Skeletal muscle satellite cell (primary cell): Measurements from ENCODE around the gene ZNF296. TPM values are rescaled to one million over a fixed set of nuclear protein-coding genes. Genes with fewer than 3 reads are reported as not detected.
"Not testable (repeated sequence)": the region's sequence is repeated elsewhere in the genome, so short reads cannot be mapped to it uniquely, and the experiment has no call there.

Experiments
- H3K27me3 ChIP-seq: 2 replicates; pipeline ENCODE4 v1.7.0; 2013; ENCODE audit warnings: low read length; ENCODE audit not compliant: control insufficient read depth, insufficient read depth
- H3K36me3 ChIP-seq: 2 replicates; pipeline ENCODE4 v1.7.0; 2013; ENCODE audit warnings: mild to moderate bottlenecking, control low read depth, low read length; ENCODE audit not compliant: insufficient read depth
- H3K4me1 ChIP-seq: 2 replicates; pipeline ENCODE4 v1.7.0; 2013; ENCODE audit warnings: low read length; ENCODE audit not compliant: control insufficient read depth, insufficient read depth
- H3K4me2 ChIP-seq: 2 replicates; pipeline ENCODE4 v1.7.0; 2013; ENCODE audit warnings: mild to moderate bottlenecking, low read length
- H3K4me3 ChIP-seq: 2 replicates; pipeline ENCODE4 v1.7.0; 2013; ENCODE audit warnings: low read length
- H3K9ac ChIP-seq: 2 replicates; pipeline ENCODE4 v1.7.0; 2013; ENCODE audit warnings: mild to moderate bottlenecking, low read depth, low read length, moderate library complexity
- H3K9me3 ChIP-seq: replicated peaks from 2 replicates; pipeline ENCODE4 v1.7.0; 2013; ENCODE audit warnings: mild to moderate bottlenecking, control low read depth, low read length
- total RNA-seq: library from RNA; depleted of rRNA; stranded (reverse); fragments of >200 nt; gene quantifications from 2 replicates; pipeline ENCODE4 v1.2.3, GENCODE V29; 2012; rRNA removed

The ZNF296 gene
- total RNA-seq, result 0.44 TPM in 1 of 2 replicates, not detected in the other

DNA sequence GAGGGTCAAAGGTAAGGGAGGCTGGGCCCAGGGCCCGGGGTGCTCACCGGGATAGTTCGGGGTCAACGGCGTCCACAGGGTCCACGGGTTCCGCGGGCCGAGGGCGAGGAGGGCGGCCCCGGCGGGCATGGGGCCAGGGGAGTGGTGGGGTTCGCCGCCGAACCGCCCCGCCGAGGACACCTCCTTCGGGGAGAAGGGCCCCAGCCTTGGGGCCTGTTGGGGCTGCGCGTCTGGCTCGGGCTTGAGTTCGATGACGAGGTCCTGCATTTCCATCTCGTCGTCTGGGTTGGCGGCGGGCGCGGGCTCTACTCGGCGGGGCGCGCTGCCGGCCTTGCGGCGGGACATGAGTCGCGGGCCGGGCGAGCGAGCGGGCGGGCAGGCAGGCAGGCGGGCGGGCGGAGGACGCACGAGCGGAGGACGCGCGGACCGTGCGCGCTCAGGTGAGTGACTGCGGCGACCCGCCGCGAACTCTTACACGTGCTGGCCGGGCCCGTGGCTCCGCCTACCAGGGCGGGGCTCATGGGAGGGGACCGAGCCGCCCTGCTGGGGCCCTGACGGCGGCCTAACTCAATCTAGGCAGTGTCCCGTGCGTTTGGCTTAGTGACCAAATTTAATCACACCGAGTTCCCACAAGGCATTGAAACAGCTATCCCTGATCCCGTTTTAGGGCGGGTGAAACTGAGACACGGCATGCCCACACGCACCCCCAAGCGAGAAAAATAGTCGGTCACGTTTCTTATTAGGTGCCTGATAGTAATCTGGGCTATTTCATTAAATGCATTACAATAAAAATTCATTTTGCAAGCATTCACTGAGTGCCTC is at the start of gene ZNF296:
TSS of gene ZNF296 (minus strand) at position 450 of the 822 bp plus-strand sequence. CDS start at position 345, 105 bp downstream.
- no peaks in the 10 kb centered on the region for H3K27me3 ChIP-seq
- peaks cover 6% of the 10 kb centered on the region for H3K36me3 ChIP-seq
- H3K9me3 ChIP-seq, result no peaks in the 10 kb centered on the region
- H3K4me2 ChIP-seq, result peak within 1 kb of the TSS; percentile 81
- H3K4me3 ChIP-seq, result peak within 1 kb of the TSS; percentile 56
- peaks cover 21% of the 10 kb centered on the region for H3K4me1 ChIP-seq
- H3K9ac ChIP-seq, result peak within 1 kb of the TSS; percentile 7

DNA sequence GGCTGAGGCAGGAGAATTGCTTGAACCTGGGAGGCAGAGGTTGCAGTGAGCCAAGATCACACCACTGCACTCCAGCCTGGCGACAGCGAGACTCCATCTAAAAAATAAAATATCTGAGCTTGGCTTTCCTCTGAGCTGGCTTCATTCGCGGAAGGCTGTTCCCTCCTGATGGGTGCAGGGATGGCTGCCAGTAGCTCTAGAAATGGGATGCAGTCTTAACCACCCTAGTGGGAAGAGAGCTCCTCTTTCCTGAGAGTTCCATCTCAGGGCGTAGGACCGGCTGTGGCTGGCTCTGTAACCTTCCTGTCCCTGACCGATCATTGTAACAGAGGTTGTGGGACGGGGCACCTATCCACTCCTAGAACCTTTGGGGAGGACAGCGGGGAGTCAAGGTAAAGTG is 49.1 kb upstream of the ZNF296 start:
- Histone ChIP-seq H3K9ac (no peak overlapping the region), H3K9me3 (no peaks in the 10 kb centered on the region), H3K4me2 (no peak overlapping the region), H3K27me3 (no peaks in the 10 kb centered on the region), H3K4me3 (no peak overlapping the region), H3K4me1 (peaks cover 3% of the 10 kb centered on the region), H3K36me3 (no peaks in the 10 kb centered on the region)

DNA sequence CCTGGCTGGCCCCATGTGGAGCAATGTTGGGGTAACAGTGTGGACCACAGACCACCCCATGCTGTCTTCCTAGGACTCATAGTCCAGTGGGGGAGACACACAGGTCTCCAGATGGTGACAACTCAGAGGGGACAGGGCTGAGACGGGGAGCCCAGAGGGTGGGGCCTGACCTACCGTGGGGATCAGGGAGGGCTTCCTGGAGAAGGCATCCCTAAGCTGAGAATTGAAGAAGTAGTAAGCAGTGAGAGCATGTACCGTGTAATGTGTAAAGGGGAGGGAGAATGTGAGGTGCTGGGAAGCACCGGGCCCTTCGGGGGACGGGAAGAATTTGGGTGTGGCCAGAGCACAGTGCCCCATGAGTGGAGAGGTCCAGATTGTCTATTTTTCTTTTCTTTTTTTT is 47.7 kb upstream of the ZNF296 start:
- Histone ChIP-seq H3K4me2 (no peak overlapping the region), H3K36me3 (no peaks in the 10 kb centered on the region), H3K9ac (no peak overlapping the region), H3K27me3 (no peaks in the 10 kb centered on the region), H3K4me3 (no peak overlapping the region), H3K4me1 (no peaks in the 10 kb centered on the region), H3K9me3 (no peaks in the 10 kb centered on the region)

GRCh38 chr19:45123440-45123850 is 47.2 kb upstream of the ZNF296 start:
- Histone ChIP-seq H3K4me2 (no peak overlapping the region), H3K9ac (no peak overlapping the region), H3K27me3 (no peaks in the 10 kb centered on the region), H3K36me3 (no peaks in the 10 kb centered on the region), H3K4me3 (no peak overlapping the region), H3K9me3 (no peaks in the 10 kb centered on the region), H3K4me1 (peaks cover 4% of the 10 kb centered on the region)

- H3K27me3 ChIP-seq, result no peaks in the 10 kb centered on the region
- H3K4me2 ChIP-seq, result no peak overlapping the region
- H3K4me3 ChIP-seq, result no peak overlapping the region
- no peak overlapping the region for H3K9ac ChIP-seq
- H3K9me3 ChIP-seq, result no peaks in the 10 kb centered on the region
- peaks cover 6% of the 10 kb centered on the region for H3K4me1 ChIP-seq
- H3K36me3 ChIP-seq, result no peaks in the 10 kb centered on the region
Measured at GRCh38 chr19:45122832-45123231, 46.6 kb upstream of the ZNF296 start.

DNA sequence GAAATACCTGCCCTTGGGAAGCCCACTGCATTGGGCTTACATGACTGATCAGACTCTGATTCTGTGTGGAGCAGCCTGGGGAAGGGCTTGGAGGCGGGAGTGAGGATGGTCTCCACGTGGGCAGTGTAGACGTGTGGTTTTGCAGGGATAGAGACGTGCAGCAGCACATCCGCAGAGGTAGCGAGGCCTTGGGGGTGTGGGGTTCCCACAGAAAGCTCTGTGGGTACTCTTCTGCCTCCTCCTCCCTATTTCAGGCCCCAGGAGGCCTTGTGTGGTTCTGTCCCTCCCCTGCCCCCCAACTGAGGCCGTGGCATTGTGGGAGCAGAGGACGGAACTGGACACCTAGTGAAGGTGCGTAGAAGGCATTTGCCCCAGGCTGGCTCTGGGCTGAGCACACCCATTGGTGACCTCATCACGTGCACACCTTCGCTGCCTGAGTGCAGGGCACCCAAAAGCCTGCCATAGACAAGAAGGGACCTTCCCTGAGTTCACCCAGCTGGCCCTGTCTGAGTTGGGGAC is 45.6 kb upstream of the ZNF296 start:
- Histone ChIP-seq H3K9ac (no peak overlapping the region), H3K9me3 (no peaks in the 10 kb centered on the region), H3K36me3 (no peaks in the 10 kb centered on the region), H3K27me3 (no peaks in the 10 kb centered on the region), H3K4me1 (peaks cover 16% of the 10 kb centered on the region), H3K4me2 (no peak overlapping the region), H3K4me3 (no peak overlapping the region)

- no peaks in the 10 kb centered on the region for H3K9me3 ChIP-seq
- no peaks in the 10 kb centered on the region for H3K36me3 ChIP-seq
- no peaks in the 10 kb centered on the region for H3K27me3 ChIP-seq
- no peak overlapping the region for H3K9ac ChIP-seq
- peaks cover 25% of the 10 kb centered on the region for H3K4me1 ChIP-seq
- no peak overlapping the region for H3K4me3 ChIP-seq
- H3K4me2 ChIP-seq, result no peak overlapping the region
Measured at GRCh38 chr19:45119582-45119981, 43.3 kb upstream of the ZNF296 start.

- not testable (repeated sequence) for H3K27me3 ChIP-seq, H3K36me3 ChIP-seq, H3K4me3 ChIP-seq, H3K9ac ChIP-seq, H3K9me3 ChIP-seq, H3K4me2 ChIP-seq
- H3K4me1 ChIP-seq, result peaks cover 25% of the 10 kb centered on the region
Measured at GRCh38 chr19:45118591-45119355, 42.5 kb upstream of the ZNF296 start.

DNA sequence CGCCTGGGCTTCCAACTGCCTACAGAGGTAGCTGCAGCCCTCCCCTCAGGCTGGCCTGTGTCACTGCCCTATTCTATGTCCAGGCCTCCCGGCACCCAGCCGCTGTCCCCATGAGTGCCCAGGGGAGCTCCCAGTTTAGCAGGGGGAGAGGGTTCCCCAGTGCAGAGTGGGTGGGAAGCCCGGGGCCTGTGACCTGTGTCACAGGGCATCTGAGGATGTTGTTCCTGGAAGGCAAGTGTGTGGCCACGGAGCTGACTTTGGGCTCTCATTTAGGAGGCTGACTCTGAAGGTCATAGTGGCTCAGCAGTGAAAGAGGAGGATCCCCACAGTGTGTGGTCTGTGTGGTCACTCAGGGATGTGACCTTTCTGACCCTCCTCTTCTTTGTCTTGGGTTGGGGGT is 41.8 kb upstream of the ZNF296 start:
- no peak overlapping the region for H3K4me3 ChIP-seq
- H3K36me3 ChIP-seq, result no peaks in the 10 kb centered on the region
- no peak overlapping the region for H3K9ac ChIP-seq
- H3K4me2 ChIP-seq, result no peak overlapping the region
- peaks cover 25% of the 10 kb centered on the region for H3K4me1 ChIP-seq
- H3K9me3 ChIP-seq, result no peaks in the 10 kb centered on the region
- H3K27me3 ChIP-seq, result no peaks in the 10 kb centered on the region

DNA sequence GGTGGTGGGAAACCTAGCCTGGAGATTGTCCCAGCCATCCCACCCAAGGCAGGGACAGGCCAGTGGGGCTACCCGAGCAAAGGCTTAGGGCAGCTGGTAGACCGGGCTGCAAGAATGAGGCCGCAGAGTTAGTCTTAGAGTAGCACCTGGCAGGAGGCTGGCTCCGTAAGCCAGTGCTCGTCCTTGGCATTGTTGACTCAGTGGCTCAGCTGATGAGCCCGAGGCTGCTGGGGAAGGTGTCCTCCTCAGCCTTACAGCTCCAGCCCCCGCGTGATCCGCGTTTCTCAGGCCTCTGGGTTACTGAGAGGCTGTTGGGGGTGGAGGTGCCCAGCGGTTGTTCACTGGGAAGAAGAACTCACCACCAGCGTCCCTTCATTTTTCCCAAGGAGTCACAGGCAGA is 41.4 kb upstream of the ZNF296 start:
- H3K4me1 ChIP-seq, result peaks cover 25% of the 10 kb centered on the region
- no peak overlapping the region for H3K4me3 ChIP-seq
- H3K27me3 ChIP-seq, result no peaks in the 10 kb centered on the region
- no peaks in the 10 kb centered on the region for H3K36me3 ChIP-seq
- H3K4me2 ChIP-seq, result no peak overlapping the region
- no peak overlapping the region for H3K9ac ChIP-seq
- no peaks in the 10 kb centered on the region for H3K9me3 ChIP-seq

- Histone ChIP-seq H3K4me3 (no peak overlapping the region), H3K9me3 (no peaks in the 10 kb centered on the region), H3K36me3 (no peaks in the 10 kb centered on the region), H3K9ac (no peak overlapping the region), H3K4me1 (peaks cover 25% of the 10 kb centered on the region), H3K27me3 (no peaks in the 10 kb centered on the region), H3K4me2 (no peak overlapping the region)
Measured at GRCh38 chr19:45117167-45117594, 40.9 kb upstream of the ZNF296 start.
